HG03097 (cell line): Measurements from ENCODE around the gene CUX1.
"Not testable (repeated sequence)": the region's sequence is repeated elsewhere in the genome, so short reads cannot be mapped to it uniquely, and the experiment has no call there.

Experiments used
- ATAC-seq: cut with Tn5 transposase; IDR thresholded peaks from one replicate; pipeline ENCODE4 v1.9.1; 2021; ENCODE audit not compliant: unreplicated experiment, low FRiP score

CUX1 gene

GRCh38 chr7:102317231-102318059 lies 500.0 kb downstream of the CUX1 start:
- no peak for ATAC-seq

GRCh38 chr7:102318482-102318971 lies 501.1 kb downstream of the CUX1 start:
- no peak for ATAC-seq

DNA sequence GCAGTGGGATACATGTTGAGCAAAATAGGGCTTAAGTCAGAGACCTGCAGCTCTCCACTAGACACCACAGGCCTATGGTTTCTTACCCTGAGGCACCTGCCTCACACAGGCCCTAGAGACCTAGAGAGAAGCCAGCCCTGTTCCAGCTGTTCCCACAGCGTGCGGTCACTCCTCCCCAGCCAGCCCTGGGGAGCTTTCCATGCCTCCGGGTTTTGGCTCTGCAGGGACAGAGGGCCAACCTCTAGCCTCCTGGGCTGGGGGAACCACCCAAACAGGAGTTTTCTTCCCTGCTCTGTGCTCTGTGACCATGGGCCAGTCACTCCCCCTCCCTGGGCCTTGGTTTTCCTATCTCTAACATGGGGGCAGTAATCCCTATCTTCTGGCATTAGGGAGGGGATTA lies 502.2 kb downstream of the CUX1 start:
- no peak for ATAC-seq

- ATAC-seq, result no peak
Measured at GRCh38 chr7:102320181-102320580, 502.8 kb downstream of the CUX1 start.

DNA sequence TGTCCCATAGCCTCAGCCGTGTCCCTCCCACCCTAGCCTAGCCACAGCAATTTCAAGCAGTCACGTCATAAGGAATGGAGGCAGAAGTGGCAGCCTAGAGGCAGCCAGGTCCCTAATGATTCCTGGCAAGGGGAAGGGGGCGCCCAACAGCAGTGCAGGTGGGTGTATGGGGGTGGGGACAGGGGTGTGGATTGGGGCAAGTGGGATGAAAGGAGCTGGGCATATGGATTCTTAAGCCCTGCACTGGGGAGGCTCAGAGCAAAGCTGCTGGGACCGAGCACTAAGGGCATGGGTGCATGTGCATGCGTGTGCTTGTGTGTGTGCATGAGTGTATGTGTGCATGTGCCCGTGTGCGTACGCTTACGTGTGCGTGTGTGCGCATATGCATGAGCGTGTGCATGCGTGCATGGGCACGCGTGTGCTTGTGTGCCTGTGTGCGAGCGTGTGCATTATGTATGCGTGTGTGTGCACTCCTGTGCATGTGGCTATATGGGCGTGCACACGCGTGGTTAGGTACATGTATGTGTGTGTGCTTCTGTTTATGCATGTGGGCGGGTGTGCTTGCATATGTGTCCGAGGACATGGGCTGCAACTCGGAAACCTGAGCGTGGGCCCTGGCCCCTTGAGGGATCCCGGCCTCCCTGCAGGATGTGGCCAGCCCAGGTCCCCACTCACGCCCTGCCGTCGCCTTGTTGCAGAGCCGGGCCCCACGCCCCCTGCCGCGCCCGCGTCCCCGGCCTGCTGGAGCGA lies 503.4 kb downstream of the CUX1 start:
- ATAC-seq, result no peak

GRCh38 chr7:102321351-102322201 lies 504.1 kb downstream of the CUX1 start:
- ATAC-seq, result no peak

DNA sequence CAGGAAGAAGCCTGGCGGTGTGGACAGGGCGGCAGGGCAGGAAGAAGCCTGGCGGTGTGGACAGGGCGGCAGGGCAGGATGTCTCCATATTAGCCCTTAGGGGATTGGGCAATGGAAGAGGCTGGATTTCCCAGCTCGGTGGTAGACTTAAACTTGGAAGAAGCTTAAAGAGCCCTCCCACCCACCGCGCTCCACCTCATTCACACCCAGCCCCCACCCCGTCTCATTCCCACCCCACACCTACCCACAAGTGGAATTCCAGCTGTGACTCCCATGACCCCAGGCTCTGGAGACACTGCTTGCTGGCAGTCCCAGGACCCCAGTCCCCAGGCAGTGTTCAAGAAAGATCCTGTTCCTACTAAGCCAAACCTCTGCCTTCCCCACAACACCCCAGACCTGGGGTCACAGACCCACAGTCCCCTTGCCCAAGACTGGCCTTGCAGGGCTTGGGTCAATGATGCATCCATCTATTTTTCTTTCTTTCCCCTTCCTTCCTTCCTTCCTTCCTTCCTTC lies 504.8 kb downstream of the CUX1 start:
- no peak for ATAC-seq

DNA sequence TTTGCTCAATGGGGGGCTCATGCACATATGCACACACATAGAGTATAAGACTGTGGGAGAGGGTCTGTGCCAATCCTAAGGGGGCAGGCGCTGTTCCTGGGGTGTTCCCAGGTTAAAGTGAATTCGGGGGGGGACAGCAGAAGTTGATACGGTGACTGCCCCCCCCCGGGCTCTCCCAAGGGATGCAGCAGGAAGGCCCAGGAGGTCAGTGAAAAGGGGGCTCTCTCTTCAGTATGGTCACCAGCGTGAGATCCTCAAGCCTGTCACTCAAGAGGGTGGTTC lies 506.4 kb downstream of the CUX1 start:
- ATAC-seq, result no peak

GRCh38 chr7:102325106-102325505 lies 507.7 kb downstream of the CUX1 start:
- ATAC-seq, result not testable (repeated sequence)

GRCh38 chr7:102326157-102326889 lies 508.9 kb downstream of the CUX1 start:
- no peak for ATAC-seq

DNA sequence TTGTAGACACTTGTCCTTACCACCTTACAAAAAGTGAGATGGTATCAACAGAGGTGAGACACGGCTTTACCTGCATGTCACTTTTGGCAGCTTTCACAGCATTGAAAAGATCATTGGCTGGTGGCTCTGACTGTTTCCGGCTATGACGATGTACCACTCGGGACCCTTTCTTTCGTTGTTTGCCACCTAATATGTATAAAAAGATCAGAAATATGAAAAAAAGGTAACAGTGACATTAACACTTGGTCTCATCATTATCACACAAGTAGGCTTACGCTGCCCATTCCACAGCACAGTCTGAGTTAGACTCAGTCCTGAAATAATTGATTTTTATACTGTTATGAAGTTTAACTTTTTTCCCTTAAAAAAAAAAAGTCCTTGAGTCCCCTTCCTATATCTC lies 509.8 kb downstream of the CUX1 start:
- ATAC-seq, result not testable (repeated sequence)

DNA sequence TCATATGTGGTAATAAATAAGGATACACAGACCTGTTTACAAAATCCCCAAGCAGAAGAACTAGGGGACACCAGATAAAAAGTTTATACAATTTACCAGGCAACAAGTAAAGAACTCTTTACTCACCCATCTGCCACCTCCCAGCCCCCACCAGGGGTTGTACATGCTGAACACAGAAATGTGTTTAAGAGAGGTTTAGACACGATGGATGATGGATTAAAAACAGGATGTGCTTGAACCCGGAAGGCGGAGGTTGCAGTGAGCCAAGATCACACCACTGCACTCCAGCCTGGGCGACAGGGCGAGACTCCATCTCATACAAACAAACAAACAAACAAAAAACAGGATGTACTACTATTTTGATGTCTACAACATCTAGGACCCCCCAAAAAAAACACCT lies 511.4 kb downstream of the CUX1 start:
- ATAC-seq, result not testable (repeated sequence)

- not testable (repeated sequence) for ATAC-seq
Measured at GRCh38 chr7:102329366-102329765, 511.9 kb downstream of the CUX1 start.

GRCh38 chr7:102330666-102331460 lies 513.4 kb downstream of the CUX1 start:
- not testable (repeated sequence) for ATAC-seq
